Uterus (tissue), 4 donors: ENCODE data around the gene AJM1. TPM values are rescaled to one million over a fixed set of nuclear protein-coding genes. Genes with fewer than 3 reads are reported as not detected.
"Not testable (repeated sequence)": the region's sequence is repeated elsewhere in the genome, so short reads cannot be mapped to it uniquely, and the experiment has no call there.

Source experiments
- DNase-seq, 2 donors: peaks; one replicate each; pipeline ENCODE4 v3.0.0-alpha.2; 2019 to 2020
- H3K27ac ChIP-seq, 2 donors: fragments of 200-600 bp; sonication (generic); 1 replicate in 1 of 2; 2 replicates in 1 of 2; pipeline ENCODE4 v1.5.1; 2016 to 2018
- H3K27me3 ChIP-seq, 2 donors: fragments of 200-600 bp; sonication (generic); one replicate each; pipeline ENCODE4 v1.5.1; 2018 to 2019; ENCODE audit warnings: control low read depth in 1 of 2
- H3K36me3 ChIP-seq, 2 donors: fragments of 200-600 bp; sonication (generic); one replicate each; pipeline ENCODE4 v1.5.1; 2019; ENCODE audit warnings: control low read depth in 1 of 2
- H3K4me1 ChIP-seq, 2 donors: fragments of 200-600 bp; sonication (generic); one replicate each; pipeline ENCODE4 v1.5.1; 2018 to 2019; ENCODE audit warnings: control low read depth in 1 of 2
- H3K4me3 ChIP-seq, 2 donors: fragments of 200-600 bp; sonication (generic); 1 replicate in 1 of 2; 2 replicates in 1 of 2; pipeline ENCODE4 v1.5.1; 2018 to 2019; ENCODE audit warnings: mild to moderate bottlenecking in 1 of 2
- H3K9me3 ChIP-seq, 2 donors: fragments of 200-600 bp; sonication (generic); one replicate each; pipeline ENCODE4 v1.5.1; 2019; ENCODE audit warnings: control low read depth in 1 of 2
- CTCF ChIP-seq, 4 experiments: fragments of 200-600 bp in 2 of 4; fragments of 450-650 bp in 2 of 4; sonication (generic) in 2 of 4; IDR thresholded peaks; one replicate each; pipeline ENCODE4 v1.5.1; 2016 to 2019; ENCODE audit warnings: antibody characterized with exemption in 4 of 4, mild to moderate bottlenecking in 2 of 4, moderate library complexity in 1 of 4
- POLR2A ChIP-seq, 2 donors: fragments of 450-650 bp; IDR thresholded peaks; one replicate each; pipeline ENCODE4 v1.6.1; 2016; ENCODE audit warnings: antibody characterized with exemption in 2 of 2, mild to moderate bottlenecking in 1 of 2, moderate library complexity in 1 of 2
- intact Hi-C: fragments of 100-400 bp; cut with DNase I; formaldehyde crosslinking; loops from one replicate; pipeline ENCODE4 v1.15.1; 2023; ENCODE audit warnings: low total_unique reads
- total RNA-seq, 4 donors: library from RNA; depleted of rRNA in 3 of 4; stranded (reverse); fragments of >200 nt in 3 of 4; gene quantifications; one replicate each; pipeline versions ENCODE4 v1.1.0 to v1.2.4, GENCODE V29; 2014 to 2023
- donor health status: DM: yes; HTN: yes; CAD: no.

Gene AJM1
- total RNA-seq, 4 donors from 2014 or later, result 1.3 to 3.6 (median 3.6) TPM; not detected in 1

GRCh38 chr9:136838314-136839228 is 3.7 kb upstream of the AJM1 start:
- Histone ChIP-seq H3K9me3 (no peaks in the 10 kb centered on the region), H3K4me1 (peaks cover 0 to 17% of the 10 kb centered on the region in 2 donors), H3K27me3 (peaks cover 6 to 7% of the 10 kb centered on the region in 2 donors), H3K27ac (no peak overlapping the region), H3K4me3 (no peak overlapping the region), H3K36me3 (no peaks in the 10 kb centered on the region)
- no peak for DNase-seq
- intact Hi-C loops, result no loop called here
- no peak for TF ChIP-seq CTCF (IDR thresholded peaks at IDR 0.05)
- TF ChIP-seq POLR2A (IDR thresholded peaks at IDR 0.05), result no peak

GRCh38 chr9:136839229-136840139 is 2.8 kb upstream of the AJM1 start:
- no peak for TF ChIP-seq POLR2A (IDR thresholded peaks at IDR 0.05)
- no peak for TF ChIP-seq CTCF (IDR thresholded peaks at IDR 0.05)
- H3K9me3 ChIP-seq, result no peaks in the 10 kb centered on the region
- H3K27ac ChIP-seq, result no peak overlapping the region
- DNase-seq, result no peak
- intact Hi-C loops, result no loop called here
- H3K36me3 ChIP-seq, result no peaks in the 10 kb centered on the region
- no peak overlapping the region for H3K4me3 ChIP-seq
- H3K4me1 ChIP-seq, result peaks cover 0 to 26% of the 10 kb centered on the region in 2 donors
- peaks cover 6 to 12% of the 10 kb centered on the region in 2 donors for H3K27me3 ChIP-seq

- no peaks in the 10 kb centered on the region for H3K36me3 ChIP-seq
- H3K4me3 ChIP-seq, result no peak overlapping the region
- no peak for DNase-seq
- H3K27ac ChIP-seq, result no peak overlapping the region
- no peaks in the 10 kb centered on the region for H3K9me3 ChIP-seq
- peaks cover 9 to 12% of the 10 kb centered on the region in 2 donors for H3K27me3 ChIP-seq
- intact Hi-C loops, result no loop called here
- TF ChIP-seq CTCF (IDR thresholded peaks at IDR 0.05), result no peak
- peaks cover 0 to 26% of the 10 kb centered on the region in 2 donors for H3K4me1 ChIP-seq
Measured at GRCh38 chr9:136840140-136840876, 2.0 kb upstream of the AJM1 start.

GRCh38 chr9:136840877-136841645 is 1.2 kb upstream of the AJM1 start:
- Histone ChIP-seq H3K27me3 (peaks cover 13 to 16% of the 10 kb centered on the region in 2 donors), H3K4me3 (no peak overlapping the region), H3K9me3 (no peaks in the 10 kb centered on the region), H3K36me3 (no peaks in the 10 kb centered on the region), H3K27ac (no peak overlapping the region), H3K4me1 (peaks cover 0 to 29% of the 10 kb centered on the region in 2 donors)
- TF ChIP-seq CTCF (IDR thresholded peaks at IDR 0.05) (no peak), POLR2A (IDR thresholded peaks at IDR 0.05) (no peak)
- intact Hi-C loops, result no loop called here
- DNase-seq, result no peak

- DNase-seq, H3K9me3 ChIP-seq, H3K27ac ChIP-seq, intact Hi-C loops, H3K36me3 ChIP-seq: not testable (repeated sequence)
- peak overlapping the region in 1 of 2 donors; percentile 33 for H3K4me3 ChIP-seq
- peaks cover 13 to 21% of the 10 kb centered on the region in 2 donors for H3K27me3 ChIP-seq
- H3K4me1 ChIP-seq, result peaks cover 0 to 36% of the 10 kb centered on the region in 2 donors
Measured at GRCh38 chr9:136841646-136842379, 465 bp upstream of the AJM1 start.

GRCh38 chr9:136843159-136843800 is 1.0 kb downstream of the AJM1 start:
- DNase-seq, H3K27ac ChIP-seq, intact Hi-C loops, H3K36me3 ChIP-seq, H3K4me3 ChIP-seq, H3K9me3 ChIP-seq: not testable (repeated sequence)
- peaks cover 13 to 36% of the 10 kb centered on the region in 2 donors for H3K27me3 ChIP-seq
- H3K4me1 ChIP-seq, result peaks cover 0 to 45% of the 10 kb centered on the region in 2 donors
